B cell (primary cell): ENCODE results near the gene TMEM125. TPM values are rescaled to one million over a fixed set of nuclear protein-coding genes. Genes with fewer than 3 reads are reported as not detected.

ENCODE experiments used
- ATAC-seq: fragments of 200-7000 bp; cut with Tn5 transposase; one replicate; pipeline ENCODE4 v1.10.0; 2021; ENCODE audit warnings: low read depth, mild to moderate bottlenecking, moderate number of reproducible peaks, moderate library complexity
- CTCF ChIA-PET: fragments of 350-600 bp; sonication (Branson Sonifier 250); formaldehyde crosslinking; loops from one replicate; lab custom pipeline; 2021; ENCODE audit warnings: antibody characterized with exemption, inconsistent platforms; lab: Charles Lee
- POLR2A ChIA-PET: fragments of 350-600 bp; sonication (Branson Sonifier 250); formaldehyde crosslinking; loops from one replicate; lab custom pipeline; 2021; ENCODE audit warnings: antibody characterized with exemption; lab: Charles Lee
- DNase-seq: peaks from one replicate; pipeline ENCODE4 v3.0.0; 2013
- H2AFZ ChIP-seq: 2 replicates; pipeline ENCODE4 v1.6.1; 2012; ENCODE audit warnings: mild to moderate bottlenecking, low read depth, low read length; ENCODE audit not compliant: insufficient read depth, poor library complexity, severe bottlenecking
- H3K27ac ChIP-seq, 2 donors: 1 replicate in 1 of 2; 2 replicates in 1 of 2; pipeline ENCODE4 v1.5.1; 2012 to 2013; ENCODE audit warnings: low read length in 2 of 2, mild to moderate bottlenecking in 2 of 2, moderate library complexity in 1 of 2
- H3K27me3 ChIP-seq, 4 experiments: fragments of 200-600 bp in 1 of 4; sonication (generic) in 1 of 4; replicated peaks in 1 of 4; 1 replicate in 2 of 4; 2 replicates in 2 of 4; pipeline versions ENCODE4 v1.6.1 to v1.7.0; 2013 to 2016; ENCODE audit warnings: low read length in 3 of 4, mild to moderate bottlenecking in 2 of 4, mixed read lengths in 1 of 4, moderate library complexity in 1 of 4; ENCODE audit not compliant: insufficient read depth in 4 of 4, control insufficient read depth in 3 of 4; ENCODE audit errors: control extremely low read depth in 1 of 4
- H3K36me3 ChIP-seq, 2 experiments: replicated peaks in 1 of 2; 1 replicate in 1 of 2; 2 replicates in 1 of 2; pipeline versions ENCODE4 v1.6.1 to v1.7.1; 2013; ENCODE audit warnings: low read length in 1 of 2; ENCODE audit not compliant: insufficient read depth in 2 of 2, control insufficient read depth in 1 of 2; ENCODE audit errors: control extremely low read depth in 1 of 2, extremely low read depth in 1 of 2
- H3K4me1 ChIP-seq, 2 donors: fragments of 200-600 bp in 1 of 2; sonication (generic) in 1 of 2; 1 replicate in 1 of 2; 2 replicates in 1 of 2; pipeline versions ENCODE4 v1.5.1 to v1.6.1; 2013 to 2017; ENCODE audit warnings: low read length in 2 of 2; ENCODE audit not compliant: control insufficient read depth in 2 of 2, insufficient read depth in 2 of 2
- H3K4me2 ChIP-seq: replicated peaks from 2 replicates; pipeline ENCODE3; 2012; ENCODE audit warnings: mild to moderate bottlenecking, low read depth, low read length; ENCODE audit not compliant: poor library complexity, severe bottlenecking
- H3K4me3 ChIP-seq, 5 experiments: fragments of 200-600 bp in 1 of 5; sonication (generic) in 1 of 5; 1 replicate in 3 of 5; 2 replicates in 2 of 5; pipeline versions ENCODE4 v1.5.1 to v1.7.0; 2011 to 2016; ENCODE audit warnings: low read length in 4 of 5, mild to moderate bottlenecking in 4 of 5, low read depth in 2 of 5, control low read depth in 1 of 5, moderate library complexity in 1 of 5; ENCODE audit not compliant: insufficient read depth in 1 of 5; ENCODE audit errors: control extremely low read depth in 1 of 5, extremely low read depth in 1 of 5
- H3K79me2 ChIP-seq: fragments of 200-600 bp; sonication (generic); one replicate; pipeline ENCODE4 v1.6.0; 2016; ENCODE audit warnings: low read length; ENCODE audit not compliant: control insufficient read depth, insufficient read depth
- H3K9ac ChIP-seq: fragments of 200-600 bp; sonication (generic); 2 replicates; pipeline ENCODE4 v1.6.1; 2017; ENCODE audit warnings: mild to moderate bottlenecking, low read length, moderate library complexity
- H3K9me3 ChIP-seq, 3 donors: one replicate each; pipeline versions ENCODE4 v1.6.1 to v1.7.1; 2013; ENCODE audit warnings: low read length in 2 of 3; ENCODE audit not compliant: control insufficient read depth in 2 of 3, insufficient read depth in 1 of 3; ENCODE audit errors: control extremely low read depth in 1 of 3
- H4K20me1 ChIP-seq: 2 replicates; pipeline ENCODE4 v1.6.0; 2012; ENCODE audit warnings: mild to moderate bottlenecking, low read length; ENCODE audit not compliant: insufficient read depth, control insufficient read depth, poor library complexity, severe bottlenecking
- H3K27ac Mint-ChIP-seq: one replicate; pipeline ENCODE4 v1.8.0; 2021; ENCODE audit warnings: mixed read lengths
- H3K27me3 Mint-ChIP-seq: one replicate; pipeline ENCODE4 v1.8.0; 2021; ENCODE audit warnings: mixed read lengths
- H3K4me1 Mint-ChIP-seq: one replicate; pipeline ENCODE4 v1.8.0; 2021; ENCODE audit warnings: mixed read lengths
- H3K4me3 Mint-ChIP-seq: one replicate; pipeline ENCODE4 v1.8.0; 2021; ENCODE audit warnings: mixed read lengths
- H3K9me3 Mint-ChIP-seq: one replicate; pipeline ENCODE4 v1.8.0; 2022; ENCODE audit warnings: mixed read lengths; ENCODE audit not compliant: insufficient read depth
- CTCF ChIP-seq: fragments of 200-600 bp; IDR thresholded peaks from one replicate; pipeline ENCODE4 v1.8.0; 2022; ENCODE audit warnings: antibody characterized with exemption, mild to moderate bottlenecking
- EZH2 ChIP-seq: IDR thresholded peaks from 2 replicates; pipeline ENCODE4 v1.6.1; 2012; ENCODE audit warnings: borderline replicate concordance, low read depth, mild to moderate bottlenecking, moderate library complexity, low read length; ENCODE audit not compliant: insufficient read depth, poor library complexity, severe bottlenecking
- WGBS: methylation state at CpG from one replicate; pipeline ENCODE4 v1.1.5; 2013; ENCODE audit warnings: missing lambda C conversion rate; ENCODE audit not compliant: insufficient coverage; 5-methylcytosine and 5-hydroxymethylcytosine counted together
- intact Hi-C: fragments of 100-400 bp; cut with micrococcal nuclease; formaldehyde crosslinking; loops from one replicate; pipeline ENCODE4 v1.10.0; 2022
- polyA plus RNA-seq: library from polyadenylated mRNA; depleted of rRNA; stranded (reverse); fragments of >200 nt; gene quantifications from 2 replicates; pipeline ENCODE4 v1.2.3, GENCODE V29; 2012
- total RNA-seq, 2 donors: library from RNA; stranded (reverse); fragments of 120-200 nt in 1 of 2; gene quantifications; 1 replicate in 1 of 2; 2 replicates in 1 of 2; pipeline versions ENCODE4 v1.2.3 to v1.2.4, GENCODE V29; 2013 to 2022

Gene TMEM125
- total and polyA plus RNA-seq, 2 donors (not counting 1 experiment from before 2014, with no cell fraction given): not detected

GRCh38 chr1:43308635-43309404 is 39.0 kb downstream of the TMEM125 start:
- ChIA-PET POLR2A (no interaction called here), CTCF (no interaction called here)
- intact Hi-C loops: no loop called here
- Histone ChIP-seq H2AFZ (no peak overlapping the region), H3K4me3 (no peak overlapping the region), H3K79me2 (no peaks in the 10 kb centered on the region), H4K20me1 (no peaks in the 10 kb centered on the region), H3K27ac (no peak overlapping the region), H3K9me3 (no peaks in the 10 kb centered on the region), H3K27me3 (peaks cover 0 to 3% (median 0%) of the 10 kb centered on the region in 4 experiments), H3K36me3 (no peaks in the 10 kb centered on the region), H3K4me1 (no peaks in the 10 kb centered on the region), H3K4me2 (no peak overlapping the region), H3K9ac (no peak overlapping the region)
- Mint-ChIP-seq H3K27ac (no peak overlapping the region), H3K27me3 (peaks cover 12% of the 10 kb centered on the region), H3K4me3 (no peak overlapping the region), H3K4me1 (no peaks in the 10 kb centered on the region), H3K9me3 (no peaks in the 10 kb centered on the region)
- TF ChIP-seq CTCF (no peak), EZH2 (no peak)
- DNase-seq: no peak
- WGBS: 95% methylated on average over 19 of the region's 20 CpGs
- no peak for ATAC-seq

- Mint-ChIP-seq H3K9me3 (no peaks in the 10 kb centered on the region), H3K4me3 (no peak overlapping the region), H3K27me3 (peaks cover 7% of the 10 kb centered on the region), H3K4me1 (no peaks in the 10 kb centered on the region), H3K27ac (no peak overlapping the region)
- Histone ChIP-seq H3K9me3 (no peaks in the 10 kb centered on the region), H3K9ac (no peak overlapping the region), H3K4me3 (no peak overlapping the region), H3K36me3 (no peaks in the 10 kb centered on the region), H3K4me2 (no peak overlapping the region), H3K4me1 (no peaks in the 10 kb centered on the region), H3K27me3 (peaks cover 0 to 3% (median 0%) of the 10 kb centered on the region in 4 experiments), H2AFZ (no peak overlapping the region), H4K20me1 (no peaks in the 10 kb centered on the region), H3K79me2 (no peaks in the 10 kb centered on the region), H3K27ac (no peak overlapping the region)
- ChIA-PET CTCF (no interaction called here), POLR2A (no interaction called here)
- DNase-seq (no peak), ATAC-seq (no peak)
- TF ChIP-seq CTCF (no peak), EZH2 (no peak)
- WGBS: 95% methylated on average over 13 of the region's 13 CpGs
- intact Hi-C loops: no loop called here
Observed at GRCh38 chr1:43309405-43310025, 39.7 kb downstream of the TMEM125 start.
